B cell (primary cell): ENCODE results near the gene BCL11A. TPM values are rescaled to one million over a fixed set of nuclear protein-coding genes. Genes with fewer than 3 reads are reported as not detected.

Experiments
- ATAC-seq: fragments of 200-7000 bp; cut with Tn5 transposase; one replicate; pipeline ENCODE4 v1.10.0; 2021; ENCODE audit warnings: low read depth, mild to moderate bottlenecking, moderate number of reproducible peaks, moderate library complexity
- CTCF ChIA-PET: fragments of 350-600 bp; sonication (Branson Sonifier 250); formaldehyde crosslinking; loops from one replicate; lab custom pipeline; 2021; ENCODE audit warnings: antibody characterized with exemption, inconsistent platforms; lab: Charles Lee
- POLR2A ChIA-PET: fragments of 350-600 bp; sonication (Branson Sonifier 250); formaldehyde crosslinking; loops from one replicate; lab custom pipeline; 2021; ENCODE audit warnings: antibody characterized with exemption; lab: Charles Lee
- DNase-seq: peaks from one replicate; pipeline ENCODE4 v3.0.0; 2013
- H2AFZ ChIP-seq: 2 replicates; pipeline ENCODE4 v1.6.1; 2012; ENCODE audit warnings: mild to moderate bottlenecking, low read depth, low read length; ENCODE audit not compliant: insufficient read depth, poor library complexity, severe bottlenecking
- H3K27ac ChIP-seq, 2 donors: 1 replicate in 1 of 2; 2 replicates in 1 of 2; pipeline ENCODE4 v1.5.1; 2012 to 2013; ENCODE audit warnings: low read length in 2 of 2, mild to moderate bottlenecking in 2 of 2, moderate library complexity in 1 of 2
- H3K27me3 ChIP-seq, 4 experiments: fragments of 200-600 bp in 1 of 4; sonication (generic) in 1 of 4; replicated peaks in 1 of 4; 1 replicate in 2 of 4; 2 replicates in 2 of 4; pipeline versions ENCODE4 v1.6.1 to v1.7.0; 2013 to 2016; ENCODE audit warnings: low read length in 3 of 4, mild to moderate bottlenecking in 2 of 4, mixed read lengths in 1 of 4, moderate library complexity in 1 of 4; ENCODE audit not compliant: insufficient read depth in 4 of 4, control insufficient read depth in 3 of 4; ENCODE audit errors: control extremely low read depth in 1 of 4
- H3K36me3 ChIP-seq, 2 experiments: replicated peaks in 1 of 2; 1 replicate in 1 of 2; 2 replicates in 1 of 2; pipeline versions ENCODE4 v1.6.1 to v1.7.1; 2013; ENCODE audit warnings: low read length in 1 of 2; ENCODE audit not compliant: insufficient read depth in 2 of 2, control insufficient read depth in 1 of 2; ENCODE audit errors: control extremely low read depth in 1 of 2, extremely low read depth in 1 of 2
- H3K4me1 ChIP-seq, 2 donors: fragments of 200-600 bp in 1 of 2; sonication (generic) in 1 of 2; 1 replicate in 1 of 2; 2 replicates in 1 of 2; pipeline versions ENCODE4 v1.5.1 to v1.6.1; 2013 to 2017; ENCODE audit warnings: low read length in 2 of 2; ENCODE audit not compliant: control insufficient read depth in 2 of 2, insufficient read depth in 2 of 2
- H3K4me2 ChIP-seq: replicated peaks from 2 replicates; pipeline ENCODE3; 2012; ENCODE audit warnings: mild to moderate bottlenecking, low read depth, low read length; ENCODE audit not compliant: poor library complexity, severe bottlenecking
- H3K4me3 ChIP-seq, 5 experiments: fragments of 200-600 bp in 1 of 5; sonication (generic) in 1 of 5; 1 replicate in 3 of 5; 2 replicates in 2 of 5; pipeline versions ENCODE4 v1.5.1 to v1.7.0; 2011 to 2016; ENCODE audit warnings: low read length in 4 of 5, mild to moderate bottlenecking in 4 of 5, low read depth in 2 of 5, control low read depth in 1 of 5, moderate library complexity in 1 of 5; ENCODE audit not compliant: insufficient read depth in 1 of 5; ENCODE audit errors: control extremely low read depth in 1 of 5, extremely low read depth in 1 of 5
- H3K79me2 ChIP-seq: fragments of 200-600 bp; sonication (generic); one replicate; pipeline ENCODE4 v1.6.0; 2016; ENCODE audit warnings: low read length; ENCODE audit not compliant: control insufficient read depth, insufficient read depth
- H3K9ac ChIP-seq: fragments of 200-600 bp; sonication (generic); 2 replicates; pipeline ENCODE4 v1.6.1; 2017; ENCODE audit warnings: mild to moderate bottlenecking, low read length, moderate library complexity
- H3K9me3 ChIP-seq, 3 donors: one replicate each; pipeline versions ENCODE4 v1.6.1 to v1.7.1; 2013; ENCODE audit warnings: low read length in 2 of 3; ENCODE audit not compliant: control insufficient read depth in 2 of 3, insufficient read depth in 1 of 3; ENCODE audit errors: control extremely low read depth in 1 of 3
- H4K20me1 ChIP-seq: 2 replicates; pipeline ENCODE4 v1.6.0; 2012; ENCODE audit warnings: mild to moderate bottlenecking, low read length; ENCODE audit not compliant: insufficient read depth, control insufficient read depth, poor library complexity, severe bottlenecking
- H3K27ac Mint-ChIP-seq: one replicate; pipeline ENCODE4 v1.8.0; 2021; ENCODE audit warnings: mixed read lengths
- H3K27me3 Mint-ChIP-seq: one replicate; pipeline ENCODE4 v1.8.0; 2021; ENCODE audit warnings: mixed read lengths
- H3K4me1 Mint-ChIP-seq: one replicate; pipeline ENCODE4 v1.8.0; 2021; ENCODE audit warnings: mixed read lengths
- H3K4me3 Mint-ChIP-seq: one replicate; pipeline ENCODE4 v1.8.0; 2021; ENCODE audit warnings: mixed read lengths
- H3K9me3 Mint-ChIP-seq: one replicate; pipeline ENCODE4 v1.8.0; 2022; ENCODE audit warnings: mixed read lengths; ENCODE audit not compliant: insufficient read depth
- EZH2 ChIP-seq: IDR thresholded peaks from 2 replicates; pipeline ENCODE4 v1.6.1; 2012; ENCODE audit warnings: borderline replicate concordance, low read depth, mild to moderate bottlenecking, moderate library complexity, low read length; ENCODE audit not compliant: insufficient read depth, poor library complexity, severe bottlenecking
- WGBS: methylation state at CpG from one replicate; pipeline ENCODE4 v1.1.5; 2013; ENCODE audit warnings: missing lambda C conversion rate; ENCODE audit not compliant: insufficient coverage; 5-methylcytosine and 5-hydroxymethylcytosine counted together
- intact Hi-C: fragments of 100-400 bp; cut with micrococcal nuclease; formaldehyde crosslinking; loops from one replicate; pipeline ENCODE4 v1.10.0; 2022
- polyA plus RNA-seq: library from polyadenylated mRNA; depleted of rRNA; stranded (reverse); fragments of >200 nt; gene quantifications from 2 replicates; pipeline ENCODE4 v1.2.3, GENCODE V29; 2012
- total RNA-seq, 2 donors: library from RNA; stranded (reverse); fragments of 120-200 nt in 1 of 2; gene quantifications; 1 replicate in 1 of 2; 2 replicates in 1 of 2; pipeline versions ENCODE4 v1.2.3 to v1.2.4, GENCODE V29; 2013 to 2022
- TF ChIP-seq, protein P1 (sequence below): fragments of 200-600 bp; IDR thresholded peaks from one replicate; pipeline ENCODE4 v1.8.0; 2022; ENCODE audit warnings: antibody characterized with exemption, mild to moderate bottlenecking

The BCL11A gene
- total and polyA plus RNA-seq, 2 donors (not counting 1 experiment from before 2014, with no cell fraction given), result 81.8 to 383 TPM

DNA sequence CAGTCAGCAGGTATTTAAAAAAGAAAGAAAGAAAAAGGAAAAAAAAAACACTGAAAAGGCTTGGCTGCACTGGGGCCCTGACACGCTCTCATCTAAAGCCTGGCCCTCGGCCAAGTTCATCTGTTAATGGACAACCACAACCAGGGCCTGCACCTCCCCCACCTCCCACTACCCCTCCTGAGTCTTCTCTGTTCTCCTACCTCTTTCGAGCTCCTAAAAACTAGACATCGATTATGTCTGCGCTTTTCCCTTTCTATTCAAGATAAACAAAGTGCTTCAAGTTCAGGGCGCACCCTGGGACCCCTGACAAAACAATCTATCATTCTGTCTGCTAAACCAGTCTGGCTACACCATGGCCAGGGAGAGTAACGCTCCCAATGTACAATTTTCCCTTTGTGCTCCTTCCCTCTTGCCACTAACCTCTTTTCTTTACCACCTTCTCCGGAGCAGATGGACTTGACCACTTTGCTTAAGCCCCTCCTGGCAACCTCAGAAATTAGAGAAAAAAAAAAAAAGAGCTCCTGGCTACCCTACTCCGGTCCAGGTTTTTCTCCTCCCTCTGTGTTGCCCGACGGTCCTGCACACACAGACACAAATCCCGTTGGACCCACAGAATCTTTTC is 22.7 kb downstream of the BCL11A start:
- no peaks in the 10 kb centered on the region for H3K9me3 Mint-ChIP-seq
- peak overlapping the region; percentile 33 to 80 for H3K27ac ChIP-seq
- H3K79me2 ChIP-seq, result peaks cover 100% of the 10 kb centered on the region
- H2AFZ ChIP-seq, result no peak overlapping the region
- peak overlapping the region; percentile 34 for H3K9ac ChIP-seq
- intact Hi-C loops, result loop anchor here (5.0 kb wide), 1 partner anchor 83 kb away; no protein-coding TSS in a partner anchor
- no peaks in the 10 kb centered on the region for H3K9me3 ChIP-seq
- ChIA-PET CTCF (interaction anchor here (1.3 to 2.9 kb wide), 3 partner anchors 19 to 178 kb away, joined by 5 to 10 read pairs (median 9); no protein-coding TSS in a partner anchor), POLR2A (interaction anchor here (0.6 to 0.8 kb wide), 4 partner anchors 10 to 80 kb away, joined by 3 to 5 read pairs (median 3); no protein-coding TSS in a partner anchor)
- peaks cover 98% of the 10 kb centered on the region for H3K4me1 Mint-ChIP-seq
- TF ChIP-seq EZH2, result no peak
- TF ChIP-seq, protein P1, sequence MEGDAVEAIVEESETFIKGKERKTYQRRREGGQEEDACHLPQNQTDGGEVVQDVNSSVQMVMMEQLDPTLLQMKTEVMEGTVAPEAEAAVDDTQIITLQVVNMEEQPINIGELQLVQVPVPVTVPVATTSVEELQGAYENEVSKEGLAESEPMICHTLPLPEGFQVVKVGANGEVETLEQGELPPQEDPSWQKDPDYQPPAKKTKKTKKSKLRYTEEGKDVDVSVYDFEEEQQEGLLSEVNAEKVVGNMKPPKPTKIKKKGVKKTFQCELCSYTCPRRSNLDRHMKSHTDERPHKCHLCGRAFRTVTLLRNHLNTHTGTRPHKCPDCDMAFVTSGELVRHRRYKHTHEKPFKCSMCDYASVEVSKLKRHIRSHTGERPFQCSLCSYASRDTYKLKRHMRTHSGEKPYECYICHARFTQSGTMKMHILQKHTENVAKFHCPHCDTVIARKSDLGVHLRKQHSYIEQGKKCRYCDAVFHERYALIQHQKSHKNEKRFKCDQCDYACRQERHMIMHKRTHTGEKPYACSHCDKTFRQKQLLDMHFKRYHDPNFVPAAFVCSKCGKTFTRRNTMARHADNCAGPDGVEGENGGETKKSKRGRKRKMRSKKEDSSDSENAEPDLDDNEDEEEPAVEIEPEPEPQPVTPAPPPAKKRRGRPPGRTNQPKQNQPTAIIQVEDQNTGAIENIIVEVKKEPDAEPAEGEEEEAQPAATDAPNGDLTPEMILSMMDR, result no peak
- no peaks in the 10 kb centered on the region for H3K27me3 Mint-ChIP-seq
- H3K27ac Mint-ChIP-seq, result peak overlapping the region; percentile 79
- peak overlapping the region in 4 of 5 experiments; percentile 7 to 51 (median 20) for H3K4me3 ChIP-seq
- H3K4me1 ChIP-seq, result peaks cover 99% of the 10 kb centered on the region in 2 donors
- peak; percentile 34 for ATAC-seq
- peaks cover 0 to 57% of the 10 kb centered on the region in 2 experiments for H3K36me3 ChIP-seq
- DNase-seq, result peak; percentile 42
- H4K20me1 ChIP-seq, result peaks cover 89% of the 10 kb centered on the region
- WGBS, result 38% methylated on average over 7 of the region's 12 CpGs
- H3K4me2 ChIP-seq, result peak overlapping the region; percentile 69
- no peaks in the 10 kb centered on the region for H3K27me3 ChIP-seq
- peak overlapping the region; percentile 77 for H3K4me3 Mint-ChIP-seq
